ENCODE data around the gene GSTO2. TPM values are rescaled to one million over a fixed set of nuclear protein-coding genes. Genes with fewer than 3 reads are reported as not detected.

Gene GSTO2
- polyA plus RNA-seq, 6 donors from 2014 or later = 0.21 to 0.78 (median 0.49) TPM; not detected in 1

DNA sequence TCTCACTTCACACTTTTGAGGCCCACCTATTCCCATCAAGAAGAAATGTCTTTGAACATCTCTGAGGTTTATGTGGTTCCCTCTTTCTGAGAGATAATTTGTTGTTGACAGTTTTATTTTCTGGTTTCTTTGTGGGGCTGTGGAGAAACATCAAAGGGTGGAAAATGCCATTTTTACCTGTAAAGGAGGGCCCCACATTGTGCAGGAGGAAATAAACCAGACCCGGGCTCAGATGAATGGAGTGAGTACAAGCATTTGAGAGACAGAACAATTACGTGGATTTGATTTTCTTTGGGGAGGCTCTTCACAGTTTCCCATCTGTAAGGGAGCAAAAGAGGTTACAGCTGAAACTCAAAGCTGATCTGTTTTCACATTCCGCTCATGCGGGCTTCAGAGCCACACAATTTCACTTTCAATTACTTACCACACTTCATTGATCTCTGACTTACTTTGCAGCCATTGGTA, 39.5 kb downstream of the GSTO2 start:
- H3K9me3 Mint-ChIP-seq = no peaks in the 10 kb centered on the region
- H3K4me3 Mint-ChIP-seq = peak overlapping the region in 1 of 8 donors; percentile 45
- no peaks in the 10 kb centered on the region for H3K27me3 Mint-ChIP-seq
- ATAC-seq (ENCODE audit: low read depth in 2 of 2) (peak; percentile 26 to 47), DNase-seq (no peak)
- no peaks in the 10 kb centered on the region for H3K36me3 Mint-ChIP-seq
- peak overlapping the region; percentile 40 to 86 (median 78) for H3K27ac Mint-ChIP-seq
- peaks cover 30 to 42% (median 33%) of the 10 kb centered on the region in 3 donors for H3K4me1 Mint-ChIP-seq

DNA sequence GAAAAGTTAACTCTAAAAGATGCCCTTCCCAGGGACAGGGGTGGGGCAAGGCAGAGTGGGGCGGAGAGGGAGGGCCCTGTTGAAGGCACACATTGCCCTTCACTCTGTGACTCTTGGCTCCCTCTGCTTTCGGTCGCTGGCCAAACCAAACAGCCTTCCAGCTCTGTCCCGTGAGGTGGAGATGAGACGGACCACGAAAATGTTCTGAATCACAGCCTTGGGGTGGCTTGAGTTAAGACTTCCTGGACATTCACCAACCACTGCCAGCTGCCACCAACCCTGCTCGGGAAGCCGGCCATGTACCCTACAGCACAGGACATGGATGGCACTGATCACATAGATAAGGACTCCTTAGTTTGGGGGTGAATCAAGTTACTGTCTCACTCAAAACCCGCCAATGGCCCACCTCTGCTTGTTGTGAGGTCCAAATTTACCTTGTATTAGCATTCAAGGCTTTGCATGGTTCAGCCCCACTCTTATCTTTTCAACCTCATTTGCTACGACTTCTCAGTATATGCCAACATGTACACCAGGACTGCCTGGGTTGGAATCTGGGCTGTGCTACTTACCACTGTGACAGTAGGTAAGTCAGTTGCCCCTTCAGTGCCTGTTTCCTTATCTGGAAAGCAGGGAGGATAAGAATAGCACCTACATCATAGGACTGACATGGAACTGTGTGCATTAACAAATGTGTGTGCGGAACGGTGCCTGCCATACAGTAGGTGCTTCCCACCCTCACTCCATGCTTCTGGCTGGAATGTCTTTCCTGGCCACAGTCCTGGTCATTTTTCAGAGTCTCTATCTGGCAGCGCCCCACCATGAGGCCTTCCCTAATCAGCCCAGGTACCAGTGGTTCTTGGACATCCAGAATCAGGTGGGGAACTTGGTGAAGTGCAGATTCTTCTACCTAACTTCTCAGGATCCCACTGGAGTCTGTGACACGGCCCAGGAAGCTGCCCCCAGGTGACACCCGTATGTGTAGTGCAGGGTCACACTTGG, 41.3 kb downstream of the GSTO2 start:
- Mint-ChIP-seq H3K9me3 (no peaks in the 10 kb centered on the region), H3K36me3 (no peaks in the 10 kb centered on the region), H3K27ac (peak overlapping the region in 3 of 6 donors; percentile 39 to 75 (median 65)), H3K27me3 (no peaks in the 10 kb centered on the region), H3K4me1 (peaks cover 30 to 42% (median 33%) of the 10 kb centered on the region in 3 donors), H3K4me3 (no peak overlapping the region)
- no peak for ATAC-seq (ENCODE audit: low read depth in 2 of 2)
- no peak for DNase-seq

- no peak for DNase-seq
- no peak overlapping the region for H3K4me3 Mint-ChIP-seq
- H3K27me3 Mint-ChIP-seq = no peaks in the 10 kb centered on the region
- peak overlapping the region in 2 of 6 donors; percentile 84 to 90 for H3K27ac Mint-ChIP-seq
- no peaks in the 10 kb centered on the region for H3K9me3 Mint-ChIP-seq
- H3K36me3 Mint-ChIP-seq = no peaks in the 10 kb centered on the region
- peaks cover 22 to 34% (median 24%) of the 10 kb centered on the region in 3 donors for H3K4me1 Mint-ChIP-seq
- no peak for ATAC-seq (ENCODE audit: low read depth in 2 of 2)
Observed at GRCh38 chr10:104311184-104311720, 42.3 kb downstream of the GSTO2 start.

- DNase-seq = no peak
- Mint-ChIP-seq H3K4me1 (peaks cover 34 to 39% (median 38%) of the 10 kb centered on the region in 3 donors), H3K27me3 (no peaks in the 10 kb centered on the region)
Observed at GRCh38 chr10:104314591-104315485, 45.9 kb downstream of the GSTO2 start.

DNA sequence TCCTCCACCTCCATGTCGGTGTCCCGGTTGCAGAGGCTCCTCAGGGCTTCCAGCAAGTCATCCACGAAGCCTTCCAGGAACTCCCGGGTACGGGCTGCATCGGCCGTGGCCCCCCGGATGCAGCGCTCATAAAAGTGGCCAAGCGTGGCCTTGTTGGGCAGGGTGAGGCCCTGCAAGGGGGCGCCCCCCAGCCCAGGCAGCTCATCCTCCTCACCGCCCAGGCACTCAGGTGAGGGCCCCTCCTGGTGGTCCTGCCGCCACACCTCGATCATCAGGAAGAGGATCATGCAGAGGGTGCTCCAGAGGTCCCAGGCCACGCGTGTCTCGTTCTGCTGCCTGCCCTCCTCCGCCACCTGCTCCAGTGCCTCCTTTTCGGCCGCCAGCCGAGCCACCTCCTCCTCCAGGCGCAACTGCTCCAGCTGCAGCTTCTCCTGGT, 46.5 kb downstream of the GSTO2 start:
- DNase-seq (no peak), ATAC-seq (ENCODE audit: low read depth in 2 of 2) (no peak)
- H3K4me3 Mint-ChIP-seq = no peak overlapping the region
- H3K36me3 Mint-ChIP-seq = no peaks in the 10 kb centered on the region
- no peaks in the 10 kb centered on the region for H3K27me3 Mint-ChIP-seq
- H3K27ac Mint-ChIP-seq = no peak overlapping the region
- H3K4me1 Mint-ChIP-seq = peaks cover 36 to 45% (median 42%) of the 10 kb centered on the region in 3 donors
- no peaks in the 10 kb centered on the region for H3K9me3 Mint-ChIP-seq

More at GRCh38 chr10:104314591-104315485, 45.9 kb downstream of the GSTO2 start:
- Mint-ChIP-seq H3K9me3 (no peaks in the 10 kb centered on the region), H3K27ac (no peak overlapping the region), H3K36me3 (no peaks in the 10 kb centered on the region), H3K4me3 (no peak overlapping the region)
- ATAC-seq (ENCODE audit: low read depth in 2 of 2) = no peak

GRCh38 chr10:104316321-104317099, 47.5 kb downstream of the GSTO2 start:
- Mint-ChIP-seq H3K9me3 (no peaks in the 10 kb centered on the region), H3K36me3 (no peaks in the 10 kb centered on the region), H3K4me1 (peaks cover 44 to 53% (median 51%) of the 10 kb centered on the region in 3 donors), H3K4me3 (no peak overlapping the region), H3K27me3 (no peaks in the 10 kb centered on the region), H3K27ac (peak overlapping the region in 2 of 6 donors; percentile 49 to 53)
- ATAC-seq (ENCODE audit: low read depth in 2 of 2) (no peak), DNase-seq (no peak)

DNA sequence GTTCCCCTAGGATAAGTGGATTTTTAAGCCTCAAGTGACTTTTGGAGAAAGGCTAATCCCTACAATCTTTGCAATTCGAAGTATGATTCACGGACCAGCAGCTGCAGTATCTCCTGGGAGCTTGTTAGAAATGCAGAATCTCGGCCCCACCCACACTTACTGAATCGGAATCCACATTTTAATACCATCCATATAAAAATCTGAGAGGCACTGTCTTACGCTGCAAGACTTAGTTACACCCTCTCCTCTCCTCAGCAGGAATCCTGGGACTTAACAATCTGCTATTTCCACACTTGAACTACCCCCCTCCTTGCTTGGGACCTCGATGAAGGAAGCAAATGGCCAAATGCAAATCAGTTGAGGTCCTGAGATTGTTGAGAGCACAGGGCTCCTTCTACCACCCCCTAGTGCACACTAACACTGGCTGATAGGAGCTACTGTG, 48.3 kb downstream of the GSTO2 start:
- peak overlapping the region in 4 of 6 donors; percentile 26 to 90 (median 66) for H3K27ac Mint-ChIP-seq
- H3K36me3 Mint-ChIP-seq = no peaks in the 10 kb centered on the region
- no peaks in the 10 kb centered on the region for H3K9me3 Mint-ChIP-seq
- no peak for DNase-seq
- H3K4me3 Mint-ChIP-seq = peak overlapping the region in 1 of 8 donors; percentile 47
- ATAC-seq (ENCODE audit: low read depth in 2 of 2) = no peak
- H3K4me1 Mint-ChIP-seq = peaks cover 52 to 57% (median 56%) of the 10 kb centered on the region in 3 donors
- no peaks in the 10 kb centered on the region for H3K27me3 Mint-ChIP-seq

- Mint-ChIP-seq H3K9me3 (no peaks in the 10 kb centered on the region), H3K4me1 (peaks cover 57 to 61% (median 57%) of the 10 kb centered on the region in 3 donors), H3K4me3 (peak overlapping the region in 4 of 8 donors; percentile 21 to 76 (median 52)), H3K36me3 (no peaks in the 10 kb centered on the region), H3K27me3 (no peaks in the 10 kb centered on the region), H3K27ac (peak overlapping the region in 5 of 6 donors; percentile 45 to 90 (median 80))
- DNase-seq (no peak), ATAC-seq (ENCODE audit: low read depth in 2 of 2) (no peak)
Observed at GRCh38 chr10:104317726-104318299, 48.8 kb downstream of the GSTO2 start.

DNA sequence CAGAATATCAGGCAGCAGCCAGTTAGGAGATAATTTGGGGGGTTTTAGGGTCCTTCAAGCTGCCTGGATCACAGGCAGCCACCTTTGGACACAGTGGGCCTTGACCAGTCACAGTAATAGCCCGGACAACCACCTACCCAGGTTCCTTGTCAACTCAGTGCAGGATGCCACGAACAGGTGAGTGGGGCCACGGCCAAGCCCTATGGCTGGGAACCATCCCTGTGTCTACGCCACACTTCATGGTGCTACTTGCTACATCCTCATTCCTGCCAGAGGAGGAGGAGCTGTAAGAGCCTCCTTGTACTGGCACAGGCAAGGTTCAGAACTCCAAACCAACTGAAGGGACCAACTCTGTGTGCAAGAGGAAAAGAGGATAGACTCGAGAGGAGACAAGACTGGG, 49.3 kb downstream of the GSTO2 start:
- Mint-ChIP-seq H3K36me3 (no peaks in the 10 kb centered on the region), H3K9me3 (no peaks in the 10 kb centered on the region), H3K27ac (peak overlapping the region in 5 of 6 donors; percentile 4 to 90 (median 53)), H3K4me1 (peaks cover 59 to 66% (median 61%) of the 10 kb centered on the region in 3 donors), H3K27me3 (no peaks in the 10 kb centered on the region), H3K4me3 (peak overlapping the region in 2 of 8 donors; percentile 22 to 51)
- DNase-seq (no peak), ATAC-seq (ENCODE audit: low read depth in 2 of 2) (no peak)

DNA sequence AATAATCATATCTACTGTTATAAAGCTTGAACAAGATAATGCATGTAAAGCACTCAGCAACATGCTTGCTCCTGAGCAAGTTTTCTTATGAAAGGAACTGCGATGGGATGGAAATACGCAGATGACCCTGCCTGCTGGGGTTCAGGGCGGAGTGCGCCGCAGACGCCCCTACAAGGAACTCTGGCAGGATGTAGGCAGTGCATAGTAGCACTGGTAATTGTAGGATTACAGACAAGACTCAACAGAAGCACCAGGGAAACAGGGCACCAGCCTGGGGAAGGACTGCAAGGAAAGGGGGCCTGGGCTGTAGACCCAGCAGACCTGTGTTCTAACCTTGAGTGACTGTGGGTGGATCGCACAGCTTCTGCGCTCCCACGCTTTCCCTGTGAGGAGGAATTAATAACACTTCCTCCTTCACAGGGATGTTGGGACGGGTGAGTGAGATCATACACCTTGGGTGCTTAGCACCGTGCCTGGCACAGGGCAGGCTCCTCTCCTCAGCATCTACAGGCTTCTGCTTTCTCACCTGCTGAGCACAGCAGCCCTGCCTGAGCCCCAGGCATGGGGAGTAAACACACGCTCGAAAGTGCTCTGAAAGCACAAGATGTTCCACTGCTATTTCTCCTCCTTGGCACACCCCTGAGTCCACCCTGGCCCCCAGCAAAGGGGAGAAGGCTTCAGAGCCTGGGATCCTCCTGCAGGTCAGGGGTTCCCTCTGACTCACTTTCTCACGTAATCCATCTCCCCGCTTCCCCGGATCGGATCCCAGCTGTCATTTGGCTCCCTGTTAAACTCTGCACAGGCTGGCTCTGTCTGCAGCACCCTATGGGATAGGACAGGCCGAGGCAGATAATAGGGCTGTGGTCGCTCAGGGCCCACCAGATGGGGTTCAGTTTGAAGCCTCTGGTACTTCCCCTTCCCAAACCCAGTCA, 50.1 kb downstream of the GSTO2 start:
- Mint-ChIP-seq H3K27me3 (no peaks in the 10 kb centered on the region), H3K36me3 (no peaks in the 10 kb centered on the region), H3K4me3 (peak overlapping the region in 3 of 8 donors; percentile 5 to 31 (median 21)), H3K4me1 (peaks cover 63 to 74% (median 68%) of the 10 kb centered on the region in 3 donors), H3K27ac (peak overlapping the region; percentile 14 to 86 (median 68)), H3K9me3 (no peaks in the 10 kb centered on the region)
- ATAC-seq (ENCODE audit: low read depth in 2 of 2) (no peak), DNase-seq (no peak)

DNA sequence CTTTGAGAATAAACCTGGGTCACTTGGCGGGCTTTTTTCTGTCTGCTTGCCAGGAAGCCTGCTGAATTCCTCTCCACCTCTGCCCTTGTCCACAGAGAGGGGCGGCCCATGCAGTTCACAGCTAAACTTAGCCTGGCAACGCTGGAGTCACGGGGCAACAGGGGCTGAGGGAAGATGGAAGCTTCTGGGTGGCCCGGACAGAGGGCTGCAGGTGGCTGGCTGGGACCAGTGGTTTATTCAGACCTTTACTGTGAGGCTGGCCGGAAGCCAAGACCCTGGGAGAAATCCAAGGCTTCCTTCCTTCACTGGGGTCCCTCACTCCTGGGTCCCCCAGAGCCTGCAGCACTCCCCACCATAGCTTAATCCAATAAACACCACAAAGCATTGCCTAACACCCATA, 52.2 kb downstream of the GSTO2 start:
- Mint-ChIP-seq H3K36me3 (no peaks in the 10 kb centered on the region), H3K27ac (peak overlapping the region in 2 of 6 donors; percentile 64 to 89), H3K4me1 (peaks cover 82 to 95% (median 90%) of the 10 kb centered on the region in 3 donors), H3K9me3 (no peaks in the 10 kb centered on the region), H3K4me3 (peak overlapping the region in 2 of 8 donors; percentile 12 to 58), H3K27me3 (no peaks in the 10 kb centered on the region)
- no peak for ATAC-seq (ENCODE audit: low read depth in 2 of 2)
- DNase-seq = no peak

All from naive B cell (primary cell).